ENCODE results near the gene P2RY6. TPM values are rescaled to one million over a fixed set of nuclear protein-coding genes. Genes with fewer than 3 reads are reported as not detected.

P2RY6 gene
- total RNA-seq, 1 donor from 2014 or later, result not detected

GRCh38 chr11:73274722-73275380 lies 2.7 kb downstream of the P2RY6 start:
- Mint-ChIP-seq H3K27ac (ENCODE audit: unreplicated experiment) (no peak overlapping the region), H3K36me3 (ENCODE audit: unreplicated experiment) (no peaks in the 10 kb centered on the region), H3K9me3 (ENCODE audit: unreplicated experiment) (no peaks in the 10 kb centered on the region), H3K4me1 (ENCODE audit: unreplicated experiment) (peaks cover 11% of the 10 kb centered on the region), H3K4me3 (ENCODE audit: unreplicated experiment) (no peak overlapping the region), H3K27me3 (ENCODE audit: unreplicated experiment) (no peaks in the 10 kb centered on the region)
- TF ChIP-seq, protein P1, sequence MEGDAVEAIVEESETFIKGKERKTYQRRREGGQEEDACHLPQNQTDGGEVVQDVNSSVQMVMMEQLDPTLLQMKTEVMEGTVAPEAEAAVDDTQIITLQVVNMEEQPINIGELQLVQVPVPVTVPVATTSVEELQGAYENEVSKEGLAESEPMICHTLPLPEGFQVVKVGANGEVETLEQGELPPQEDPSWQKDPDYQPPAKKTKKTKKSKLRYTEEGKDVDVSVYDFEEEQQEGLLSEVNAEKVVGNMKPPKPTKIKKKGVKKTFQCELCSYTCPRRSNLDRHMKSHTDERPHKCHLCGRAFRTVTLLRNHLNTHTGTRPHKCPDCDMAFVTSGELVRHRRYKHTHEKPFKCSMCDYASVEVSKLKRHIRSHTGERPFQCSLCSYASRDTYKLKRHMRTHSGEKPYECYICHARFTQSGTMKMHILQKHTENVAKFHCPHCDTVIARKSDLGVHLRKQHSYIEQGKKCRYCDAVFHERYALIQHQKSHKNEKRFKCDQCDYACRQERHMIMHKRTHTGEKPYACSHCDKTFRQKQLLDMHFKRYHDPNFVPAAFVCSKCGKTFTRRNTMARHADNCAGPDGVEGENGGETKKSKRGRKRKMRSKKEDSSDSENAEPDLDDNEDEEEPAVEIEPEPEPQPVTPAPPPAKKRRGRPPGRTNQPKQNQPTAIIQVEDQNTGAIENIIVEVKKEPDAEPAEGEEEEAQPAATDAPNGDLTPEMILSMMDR (IDR thresholded peaks at IDR 0.05), result no peak
- no peak for DNase-seq (ENCODE audit: extremely low spot score, unreplicated experiment)

DNA sequence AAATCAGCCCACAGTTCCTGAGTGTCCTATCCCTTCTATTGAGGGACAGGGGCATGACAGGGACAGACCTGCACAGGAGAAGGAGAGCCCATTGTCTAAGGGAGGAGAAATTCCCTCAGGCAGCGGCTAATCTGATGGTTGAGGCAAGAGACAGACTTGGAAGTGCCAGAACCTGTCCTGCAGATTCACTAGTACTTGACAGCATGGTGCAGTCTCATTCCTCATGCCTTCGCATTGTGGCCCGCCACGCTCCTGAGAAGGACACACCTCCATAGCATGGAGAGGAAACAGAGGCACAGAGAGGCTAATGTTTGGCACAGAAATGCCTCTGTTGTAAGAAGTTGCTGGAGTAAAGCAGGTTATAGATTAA lies 3.2 kb downstream of the P2RY6 start:
- Mint-ChIP-seq H3K36me3 (ENCODE audit: unreplicated experiment) (no peaks in the 10 kb centered on the region), H3K27me3 (ENCODE audit: unreplicated experiment) (no peaks in the 10 kb centered on the region), H3K4me1 (ENCODE audit: unreplicated experiment) (peaks cover 11% of the 10 kb centered on the region), H3K4me3 (ENCODE audit: unreplicated experiment) (no peak overlapping the region), H3K27ac (ENCODE audit: unreplicated experiment) (no peak overlapping the region), H3K9me3 (ENCODE audit: unreplicated experiment) (no peaks in the 10 kb centered on the region)
- DNase-seq (ENCODE audit: extremely low spot score, unreplicated experiment), result no peak
- TF ChIP-seq, protein P1 (IDR thresholded peaks at IDR 0.05), result no peak

- H3K4me1 Mint-ChIP-seq (ENCODE audit: unreplicated experiment), result peaks cover 4% of the 10 kb centered on the region
- no peak overlapping the region for H3K4me3 Mint-ChIP-seq (ENCODE audit: unreplicated experiment)
- no peak overlapping the region for H3K27ac Mint-ChIP-seq (ENCODE audit: unreplicated experiment)
- DNase-seq (ENCODE audit: extremely low spot score, unreplicated experiment), result no peak
- H3K36me3 Mint-ChIP-seq (ENCODE audit: unreplicated experiment), result no peaks in the 10 kb centered on the region
- TF ChIP-seq, protein P1 (IDR thresholded peaks at IDR 0.05), result no peak
- H3K9me3 Mint-ChIP-seq (ENCODE audit: unreplicated experiment), result no peaks in the 10 kb centered on the region
- H3K27me3 Mint-ChIP-seq (ENCODE audit: unreplicated experiment), result no peaks in the 10 kb centered on the region
Measured at GRCh38 chr11:73277467-73277866, 5.3 kb downstream of the P2RY6 start.

- TF ChIP-seq, protein P1 (IDR thresholded peaks at IDR 0.05), result no peak
- Mint-ChIP-seq H3K36me3 (ENCODE audit: unreplicated experiment) (no peaks in the 10 kb centered on the region), H3K27me3 (ENCODE audit: unreplicated experiment) (no peaks in the 10 kb centered on the region), H3K9me3 (ENCODE audit: unreplicated experiment) (no peaks in the 10 kb centered on the region), H3K4me3 (ENCODE audit: unreplicated experiment) (no peak overlapping the region), H3K27ac (ENCODE audit: unreplicated experiment) (no peak overlapping the region), H3K4me1 (ENCODE audit: unreplicated experiment) (peaks cover 2% of the 10 kb centered on the region)
- DNase-seq (ENCODE audit: extremely low spot score, unreplicated experiment), result no peak
Measured at GRCh38 chr11:73280626-73281025, 8.5 kb downstream of the P2RY6 start.

GRCh38 chr11:73281201-73281741 lies 9.1 kb downstream of the P2RY6 start:
- Mint-ChIP-seq H3K27ac (ENCODE audit: unreplicated experiment) (no peak overlapping the region), H3K4me1 (ENCODE audit: unreplicated experiment) (peaks cover 2% of the 10 kb centered on the region), H3K4me3 (ENCODE audit: unreplicated experiment) (no peak overlapping the region), H3K27me3 (ENCODE audit: unreplicated experiment) (no peaks in the 10 kb centered on the region), H3K9me3 (ENCODE audit: unreplicated experiment) (no peaks in the 10 kb centered on the region), H3K36me3 (ENCODE audit: unreplicated experiment) (no peaks in the 10 kb centered on the region)
- no peak for DNase-seq (ENCODE audit: extremely low spot score, unreplicated experiment)
- TF ChIP-seq, protein P1 (IDR thresholded peaks at IDR 0.05), result no peak

Measured in osteocyte (in vitro differentiated cells).